ENCODE results near the gene TEPSIN. TPM values are rescaled to one million over a fixed set of nuclear protein-coding genes. Genes with fewer than 3 reads are reported as not detected.

Gene TEPSIN
- total and polyA plus RNA-seq, 2 of the 13 experiments (the other 11 are each of a cell fraction or from before 2014, with no cell fraction given), result 16.1 to 18.8 TPM

GRCh38 chr17:81285179-81285878 lies 46.5 kb upstream of the TEPSIN start:
- no peaks in the 10 kb centered on the region for H3K27me3 ChIP-seq (ENCODE audit: control insufficient read depth in 1 of 2, insufficient read depth in 2 of 2, low read length in 2 of 2)
- 94% methylated on average over 35 of the region's 37 CpGs for WGBS (ENCODE audit: low lambda C conversion rate)
- BruUV-seq (replicated peaks), result no TSS peak
- ChIA-PET POLR2A (no interaction called here), CTCF (ENCODE audit: low intra/inter-chr PET ratio, low total read pairs) (no interaction called here)
- no peak overlapping the region for H3K4me2 ChIP-seq (ENCODE audit: low read depth, low read length)
- no peaks in the 10 kb centered on the region for H3K4me1 ChIP-seq (ENCODE audit: insufficient read depth, low read length)
- H3K36me3 ChIP-seq (replicated peaks in 1 of 2; ENCODE audit: control insufficient read depth in 1 of 2, insufficient read depth in 2 of 2, low read length in 2 of 2), result peaks cover 16 to 66% of the 10 kb centered on the region in 2 experiments
- in situ Hi-C loops (cut with HindIII; ENCODE audit: extremely low pct_ligation_motif_present, low pct_unique_long_range_greater_than_20kb) (no loop called here), intact Hi-C loops (cut with micrococcal nuclease; ENCODE audit: unreplicated experiment) (no loop called here)
- H3K4me3 ChIP-seq (replicated peaks in 1 of 3; ENCODE audit: insufficient read depth in 1 of 3, low read depth in 2 of 3, low read length in 3 of 3), result no peak overlapping the region
- peaks cover 14% of the 10 kb centered on the region for H3K79me2 ChIP-seq (ENCODE audit: insufficient read depth, low read length)
- no peaks in the 10 kb centered on the region for H4K20me1 ChIP-seq (ENCODE audit: insufficient read depth, low read length)
- no peak for FAIRE-seq
- H2AFZ ChIP-seq (ENCODE audit: low read length), result no peak overlapping the region
- TF ChIP-seq MAFF (IDR thresholded peaks at IDR 0.05; ENCODE audit: low read depth, low read length), result peak; percentile 54; the same call in 1 of the 2 replicates
- peak; percentile 62 to 78 for TF ChIP-seq MAFK (conservative IDR thresholded peaks at IDR 0.05 in 1 of 2, IDR thresholded peaks at IDR 0.05 in 1 of 2; ENCODE audit: low read length in 2 of 2)
- no peak for TF ChIP-seq THAP7 (CRISPR knock-in tag; IDR thresholded peaks at IDR 0.05)
- H3K9me3 ChIP-seq (ENCODE audit: low read length), result no peaks in the 10 kb centered on the region
- DNase-seq (ENCODE audit: low spot score), result no peak
- H3K9ac ChIP-seq (ENCODE audit: insufficient read depth, low read depth, low read length), result no peak overlapping the region
- ATAC-seq, result no peak
- H3K27ac ChIP-seq (ENCODE audit: extremely low read length, insufficient read depth, low read length), result no peak overlapping the region

GRCh38 chr17:81282876-81283275 lies 44.0 kb upstream of the TEPSIN start:
- Histone ChIP-seq H3K79me2 (ENCODE audit: insufficient read depth, low read length) (peaks cover 4% of the 10 kb centered on the region), H3K4me2 (ENCODE audit: low read depth, low read length) (no peak overlapping the region), H2AFZ (ENCODE audit: low read length) (no peak overlapping the region), H3K27me3 (ENCODE audit: control insufficient read depth in 1 of 2, insufficient read depth in 2 of 2, low read length in 2 of 2) (no peaks in the 10 kb centered on the region), H3K4me1 (ENCODE audit: insufficient read depth, low read length) (no peaks in the 10 kb centered on the region), H3K9ac (ENCODE audit: insufficient read depth, low read depth, low read length) (no peak overlapping the region), H4K20me1 (ENCODE audit: insufficient read depth, low read length) (no peaks in the 10 kb centered on the region), H3K4me3 (replicated peaks in 1 of 3; ENCODE audit: insufficient read depth in 1 of 3, low read depth in 2 of 3, low read length in 3 of 3) (no peak overlapping the region), H3K27ac (ENCODE audit: extremely low read length, insufficient read depth, low read length) (no peak overlapping the region), H3K9me3 (ENCODE audit: low read length) (no peaks in the 10 kb centered on the region), H3K36me3 (replicated peaks in 1 of 2; ENCODE audit: control insufficient read depth in 1 of 2, insufficient read depth in 2 of 2, low read length in 2 of 2) (peaks cover 14 to 58% of the 10 kb centered on the region in 2 experiments; a peak in 4 of 5 replicates)
- DNase-seq (ENCODE audit: low spot score) (no peak), FAIRE-seq (no peak), ATAC-seq (no peak)
- TF ChIP-seq DZIP1 (CRISPR knock-in tag; IDR thresholded peaks at IDR 0.05) (0 out of 2 replicates have a peak, but pooled peaks have one; percentile 4), NR2F6 (IDR thresholded peaks at IDR 0.05) (no peak), NR2F6 (CRISPR knock-in tag; IDR thresholded peaks at IDR 0.05) (no peak), NFIC (IDR thresholded peaks at IDR 0.05; ENCODE audit: low read length) (no peak)
- in situ Hi-C loops (cut with HindIII; ENCODE audit: extremely low pct_ligation_motif_present, low pct_unique_long_range_greater_than_20kb), result no loop called here
- BruUV-seq (replicated peaks), result no TSS peak
- CTCF ChIA-PET (ENCODE audit: low intra/inter-chr PET ratio, low total read pairs), result no interaction called here
- intact Hi-C loops (cut with micrococcal nuclease; ENCODE audit: unreplicated experiment), result no loop called here
- WGBS (ENCODE audit: low lambda C conversion rate), result 95% methylated on average over 12 of the region's 16 CpGs
- POLR2A ChIA-PET, result no interaction called here
